Heart left ventricle (tissue), 16 donors: ENCODE measurements around the gene THAP4. TPM values are rescaled to one million over a fixed set of nuclear protein-coding genes. Genes with fewer than 3 reads are reported as not detected.

Experiments
- ATAC-seq, 4 donors: fragments of 200-7000 bp; cut with Tn5 transposase; one replicate each; pipeline ENCODE4 v1.9.1; 2020 to 2022; ENCODE audit warnings: moderate library complexity in 4 of 4, mild to moderate bottlenecking in 3 of 4, moderate number of reproducible peaks in 1 of 4
- DNase-seq, 5 donors: peaks; one replicate each; pipeline ENCODE4 v3.0.0-alpha.2; 2020
- H3K27ac ChIP-seq, 12 donors: fragments of 200-600 bp; sonication (generic) in 4 of 12; one replicate each; pipeline versions ENCODE4 v1.5.0 to v1.8.0; 2016 to 2022; ENCODE audit warnings: mild to moderate bottlenecking in 2 of 12
- H3K27me3 ChIP-seq, 9 donors: fragments of 200-600 bp; sonication (generic) in 2 of 9; one replicate each; pipeline versions ENCODE4 v1.5.1 to v1.8.0; 2016 to 2022; ENCODE audit warnings: mild to moderate bottlenecking in 3 of 9
- H3K36me3 ChIP-seq, 9 donors: fragments of 200-600 bp; sonication (generic) in 2 of 9; one replicate each; pipeline versions ENCODE4 v1.5.0 to v1.8.0; 2018 to 2022; ENCODE audit warnings: mild to moderate bottlenecking in 2 of 9
- H3K4me1 ChIP-seq, 12 donors: fragments of 200-600 bp; sonication (generic) in 4 of 12; one replicate each; pipeline versions ENCODE4 v1.5.0 to v1.8.0; 2016 to 2022; ENCODE audit warnings: mild to moderate bottlenecking in 3 of 12
- H3K4me3 ChIP-seq, 12 donors: fragments of 200-600 bp; sonication (generic) in 4 of 12; one replicate each; pipeline versions ENCODE4 v1.5.0 to v1.8.0; 2017 to 2022; ENCODE audit warnings: mild to moderate bottlenecking in 9 of 12, moderate library complexity in 4 of 12
- H3K9me3 ChIP-seq, 12 donors: fragments of 200-600 bp; sonication (generic) in 4 of 12; one replicate each; pipeline versions ENCODE4 v1.5.0 to v1.8.0; 2016 to 2022; ENCODE audit warnings: mild to moderate bottlenecking in 1 of 12
- POLR2A ChIP-seq, 2 donors: fragments of 450-650 bp; IDR thresholded peaks; one replicate each; pipeline ENCODE4 v1.6.1; 2017; ENCODE audit warnings: antibody characterized with exemption in 2 of 2, mild to moderate bottlenecking in 2 of 2, moderate library complexity in 2 of 2
- WGBS, 4 donors: extraction: QIAGEN DNeasy Blood & Tissue Kit in 2 of 4; methylation state at CpG; one replicate each; pipeline versions ENCODE4 v1.1.5 to v1.1.7; 2013 to 2018; 5-methylcytosine and 5-hydroxymethylcytosine counted together
- intact Hi-C, 10 donors: fragments of 100-400 bp; cut with DNase I; formaldehyde crosslinking; loops; one replicate each; pipeline versions ENCODE4 v1.11.1 to v1.14.2; 2022
- polyA plus RNA-seq, 2 donors: library from polyadenylated mRNA; stranded (reverse); fragments of 200-250 nt; gene quantifications; one replicate each; pipeline ENCODE4 v1.2.3, GENCODE V29; 2013
- total RNA-seq, 9 donors: library from RNA; depleted of rRNA in 2 of 9; stranded (reverse); fragments of >200 nt in 2 of 9; fragmentation: NEBNext Ultra II Directional in 3 of 9; extraction: Animal tissue kit (Norgen Biotek cat#: 25700) in 3 of 9; gene quantifications; one replicate each; pipeline versions ENCODE4 v1.1.0 to v1.2.4, GENCODE V29; 2016 to 2023
- TF ChIP-seq, protein P1 (sequence below), 12 donors: fragments of 200-600 bp; sonication (generic) in 4 of 12; IDR thresholded peaks; one replicate each; pipeline versions ENCODE4 v1.5.0 to v1.8.0; 2018 to 2022; ENCODE audit warnings: antibody characterized with exemption in 12 of 12, mild to moderate bottlenecking in 5 of 12
- donor health status: ischemic (EF 13 %, LVEDD 7.1; RV severe dilation, severe dysfunction).
- donor health status: healthy with polysubstance abuse.
- donor health status: DM: no; HTN: yes; CAD: no.
- donor health status: DM: no; HTN: no; CAD: no.
- donor health status: ischemic (EF 25% LVEDD 6.9; RV normal size, moderate dysfunction).
- donor health status: ischemic (EF 25% LVEDD 5.7; RV mildly dilated, moderate dysfunction).
- donor health status: healthy.
- donor health status: DM: yes; HTN: yes; CAD: no.
- donor health status: ischemic (EF 35%, LVEDD 5.7; RV mildly dilated, moderate dysfunction).
- donor health status: nonischemic (EF 11% LVEDD 7.7; RV severe dilation, severe dysfunction).
- donor health status: DM: yes; HTN: yes; CAD: no.
- donor health status: PGD.
- donor health status: ischemic (EF 29% LVEDD 5.4; RV normal size, mild dysfunction).
- donor health status: nonischemic (EF 23%, LVEDD 6.1; RV moderate dilation, normal function).

Gene THAP4
- total and polyA plus RNA-seq, 11 donors: 61.7 to 110 (median 80.4) TPM

DNA sequence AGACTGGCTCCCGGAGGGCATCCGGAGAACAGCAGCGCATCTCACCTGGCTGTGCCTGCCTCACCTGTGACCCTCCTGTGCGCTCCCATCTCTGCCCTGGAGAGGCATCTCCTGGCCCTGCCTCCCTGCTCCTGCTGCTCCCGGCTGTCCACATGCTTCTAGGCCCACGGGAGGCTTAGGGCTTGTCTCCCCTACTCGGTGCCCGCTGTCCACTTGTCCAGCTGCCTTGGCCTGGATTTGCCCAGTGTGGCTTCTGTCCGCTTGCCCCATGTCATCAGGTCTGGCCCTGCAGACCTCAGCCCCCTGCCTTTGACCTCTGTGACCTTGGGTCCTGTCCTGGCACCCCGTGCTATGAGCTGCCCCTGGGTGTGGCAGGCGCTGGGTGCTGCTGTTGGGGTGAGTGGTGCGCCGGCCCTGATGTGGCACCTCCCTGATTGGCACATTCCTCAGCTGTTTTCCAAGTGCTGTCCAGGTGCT lies 73.9 kb downstream of the THAP4 start:
- Histone ChIP-seq H3K27ac (peak overlapping the region in 1 of 12 donors; percentile 86), H3K4me3 (no peak overlapping the region), H3K4me1 (peaks cover 0 to 61% (median 23%) of the 10 kb centered on the region in 12 donors), H3K27me3 (peaks cover 0 to 20% (median 0%) of the 10 kb centered on the region in 9 donors), H3K9me3 (no peaks in the 10 kb centered on the region), H3K36me3 (peaks cover 0 to 9% (median 0%) of the 10 kb centered on the region in 9 donors)
- ATAC-seq (no peak), DNase-seq (peak in 1 of 5 donors; percentile 50)
- TF ChIP-seq, protein P1, sequence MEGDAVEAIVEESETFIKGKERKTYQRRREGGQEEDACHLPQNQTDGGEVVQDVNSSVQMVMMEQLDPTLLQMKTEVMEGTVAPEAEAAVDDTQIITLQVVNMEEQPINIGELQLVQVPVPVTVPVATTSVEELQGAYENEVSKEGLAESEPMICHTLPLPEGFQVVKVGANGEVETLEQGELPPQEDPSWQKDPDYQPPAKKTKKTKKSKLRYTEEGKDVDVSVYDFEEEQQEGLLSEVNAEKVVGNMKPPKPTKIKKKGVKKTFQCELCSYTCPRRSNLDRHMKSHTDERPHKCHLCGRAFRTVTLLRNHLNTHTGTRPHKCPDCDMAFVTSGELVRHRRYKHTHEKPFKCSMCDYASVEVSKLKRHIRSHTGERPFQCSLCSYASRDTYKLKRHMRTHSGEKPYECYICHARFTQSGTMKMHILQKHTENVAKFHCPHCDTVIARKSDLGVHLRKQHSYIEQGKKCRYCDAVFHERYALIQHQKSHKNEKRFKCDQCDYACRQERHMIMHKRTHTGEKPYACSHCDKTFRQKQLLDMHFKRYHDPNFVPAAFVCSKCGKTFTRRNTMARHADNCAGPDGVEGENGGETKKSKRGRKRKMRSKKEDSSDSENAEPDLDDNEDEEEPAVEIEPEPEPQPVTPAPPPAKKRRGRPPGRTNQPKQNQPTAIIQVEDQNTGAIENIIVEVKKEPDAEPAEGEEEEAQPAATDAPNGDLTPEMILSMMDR (IDR thresholded peaks at IDR 0.05): no peak
- TF ChIP-seq POLR2A (IDR thresholded peaks at IDR 0.05): no peak
- intact Hi-C loops: loop anchor here in 1 of 10 donors (5.0 kb wide), 1 partner anchor 56 kb away; the partner anchor contains the start of gene STK25
- 82 to 92% (median 88%) methylated on average over 10 to 13 of the region's 13 CpGs for WGBS, 4 donors

DNA sequence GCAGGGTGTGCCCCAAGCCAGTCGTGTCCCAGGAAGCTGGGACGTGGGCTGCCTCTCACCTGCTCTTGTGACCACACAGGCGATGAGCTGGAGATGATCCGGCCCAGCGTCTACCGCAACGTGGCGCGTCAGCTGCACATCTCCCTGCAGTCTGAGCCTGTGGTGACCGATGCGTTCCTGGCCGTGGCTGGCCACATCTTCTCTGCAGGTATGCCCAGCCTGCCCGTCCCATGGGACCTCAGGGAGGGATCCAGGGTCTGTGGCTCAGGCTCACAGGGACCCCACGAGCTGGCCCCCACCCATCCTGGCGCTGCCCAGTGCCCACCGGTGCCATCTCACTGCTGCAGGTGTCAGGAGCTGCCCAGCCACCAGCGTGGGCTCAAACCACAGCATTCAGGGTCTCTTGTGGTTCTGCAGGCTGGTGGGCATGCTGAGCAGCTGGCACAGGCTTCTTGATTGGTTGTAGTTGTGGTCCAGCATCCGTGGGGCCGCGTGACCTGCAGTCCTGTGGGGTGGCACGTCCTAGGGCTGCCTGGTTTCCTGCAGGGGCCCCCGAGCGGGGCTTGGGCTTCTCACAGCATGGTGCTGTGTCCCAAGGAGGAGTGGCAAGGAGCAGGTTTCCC lies 74.6 kb downstream of the THAP4 start:
- H3K4me1 ChIP-seq: peaks cover 0 to 61% (median 24%) of the 10 kb centered on the region in 12 donors
- intact Hi-C loops: loop anchor here in 1 of 10 donors (5.0 kb wide), 1 partner anchor 55 kb away; the partner anchor contains the start of gene STK25
- WGBS, 4 donors: 78 to 93% (median 92%) methylated on average over 5 to 23 of the region's 23 CpGs
- DNase-seq (peak in 2 of 5 donors; percentile 5 to 54), ATAC-seq (no peak)
- no peak for TF ChIP-seq POLR2A (IDR thresholded peaks at IDR 0.05)
- TF ChIP-seq, protein P1 (IDR thresholded peaks at IDR 0.05): no peak
- H3K36me3 ChIP-seq: peaks cover 0 to 9% (median 0%) of the 10 kb centered on the region in 9 donors
- peak overlapping the region in 1 of 12 donors; percentile 86 for H3K27ac ChIP-seq
- H3K4me3 ChIP-seq: no peak overlapping the region
- H3K9me3 ChIP-seq: peaks cover 0 to 3% (median under 1%) of the 10 kb centered on the region in 12 donors
- H3K27me3 ChIP-seq: peaks cover 0 to 21% (median 2%) of the 10 kb centered on the region in 9 donors

DNA sequence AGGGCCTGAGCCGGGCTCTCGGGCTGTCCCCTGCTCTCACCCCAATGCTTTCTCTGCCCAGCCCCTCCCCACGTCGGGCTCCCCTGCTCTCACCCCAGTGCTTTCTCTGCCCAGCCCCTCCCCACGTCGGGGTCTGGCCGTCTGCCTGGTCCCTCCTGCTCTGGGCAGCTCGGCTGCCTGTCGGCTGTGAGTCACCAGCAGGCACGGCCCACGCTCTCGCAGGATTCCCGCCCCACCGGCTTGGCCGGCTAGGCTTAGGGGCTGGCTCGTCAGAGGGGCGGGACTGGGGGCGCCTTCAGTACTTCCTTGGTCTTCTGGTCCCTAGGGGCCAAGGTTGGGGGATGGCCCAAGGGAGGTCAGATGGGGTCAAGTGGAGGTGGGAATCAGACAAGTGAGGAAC lies 75.1 kb downstream of the THAP4 start:
- intact Hi-C loops: loop anchor here in 1 of 10 donors (5.0 kb wide), 1 partner anchor 55 kb away; the partner anchor contains the start of gene STK25
- peaks cover 0 to 61% (median 24%) of the 10 kb centered on the region in 12 donors for H3K4me1 ChIP-seq
- TF ChIP-seq, protein P1 (IDR thresholded peaks at IDR 0.05): no peak
- no peak for TF ChIP-seq POLR2A (IDR thresholded peaks at IDR 0.05)
- WGBS, 4 donors: 41 to 50% (median 47%) methylated on average over 10 to 18 of the region's 18 CpGs
- H3K36me3 ChIP-seq: peaks cover 0 to 9% (median 0%) of the 10 kb centered on the region in 9 donors
- ATAC-seq: peak; percentile 19 to 70 (median 65)
- DNase-seq: peak in 4 of 5 donors; percentile 64 to 81 (median 66)
- peaks cover 0 to 8% (median 4%) of the 10 kb centered on the region in 12 donors for H3K9me3 ChIP-seq
- peak overlapping the region in 1 of 12 donors; percentile 86 for H3K27ac ChIP-seq
- peaks cover 0 to 27% (median 2%) of the 10 kb centered on the region in 9 donors for H3K27me3 ChIP-seq
- no peak overlapping the region for H3K4me3 ChIP-seq
